ENCODE results near the gene AHDC1.

DNA sequence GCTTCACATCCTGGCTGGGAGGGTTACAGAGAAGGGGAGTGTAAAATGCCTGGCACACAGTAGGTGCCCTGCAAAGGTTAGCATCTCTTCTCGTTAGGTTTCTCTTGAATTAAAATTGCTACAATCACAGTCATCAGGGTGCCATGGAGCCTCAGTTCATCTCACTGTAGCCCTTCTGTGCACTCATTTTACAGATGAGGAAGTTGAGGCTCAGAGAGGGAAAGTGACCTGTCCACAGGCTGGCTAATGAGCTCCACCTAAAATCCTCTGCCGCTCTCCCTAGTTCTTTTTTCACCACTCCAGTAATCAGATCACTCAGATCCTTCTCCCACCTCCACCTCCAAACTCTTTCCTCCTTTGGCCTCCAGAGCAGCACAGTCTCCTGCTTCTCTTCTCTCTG, 13.5 kb upstream of the AHDC1 start:
- TF ChIP-seq, protein P1, sequence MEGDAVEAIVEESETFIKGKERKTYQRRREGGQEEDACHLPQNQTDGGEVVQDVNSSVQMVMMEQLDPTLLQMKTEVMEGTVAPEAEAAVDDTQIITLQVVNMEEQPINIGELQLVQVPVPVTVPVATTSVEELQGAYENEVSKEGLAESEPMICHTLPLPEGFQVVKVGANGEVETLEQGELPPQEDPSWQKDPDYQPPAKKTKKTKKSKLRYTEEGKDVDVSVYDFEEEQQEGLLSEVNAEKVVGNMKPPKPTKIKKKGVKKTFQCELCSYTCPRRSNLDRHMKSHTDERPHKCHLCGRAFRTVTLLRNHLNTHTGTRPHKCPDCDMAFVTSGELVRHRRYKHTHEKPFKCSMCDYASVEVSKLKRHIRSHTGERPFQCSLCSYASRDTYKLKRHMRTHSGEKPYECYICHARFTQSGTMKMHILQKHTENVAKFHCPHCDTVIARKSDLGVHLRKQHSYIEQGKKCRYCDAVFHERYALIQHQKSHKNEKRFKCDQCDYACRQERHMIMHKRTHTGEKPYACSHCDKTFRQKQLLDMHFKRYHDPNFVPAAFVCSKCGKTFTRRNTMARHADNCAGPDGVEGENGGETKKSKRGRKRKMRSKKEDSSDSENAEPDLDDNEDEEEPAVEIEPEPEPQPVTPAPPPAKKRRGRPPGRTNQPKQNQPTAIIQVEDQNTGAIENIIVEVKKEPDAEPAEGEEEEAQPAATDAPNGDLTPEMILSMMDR (IDR thresholded peaks at IDR 0.05) = no peak
- no peak for TF ChIP-seq POLR2AphosphoS5 (IDR thresholded peaks at IDR 0.05)
- no peak for TF ChIP-seq POLR2A (IDR thresholded peaks at IDR 0.05)

Data from prostate gland (tissue), 2 donors.